ENCODE results near the gene HYI. TPM values are rescaled to one million over a fixed set of nuclear protein-coding genes. Genes with fewer than 3 reads are reported as not detected.
"Not testable (repeated sequence)": the region's sequence is repeated elsewhere in the genome, so short reads cannot be mapped to it uniquely, and the experiment has no call there.

The HYI gene
- total RNA-seq, 1 donor from 2014 or later = 16.5 TPM

- intact Hi-C loops (cut with micrococcal nuclease) = loop anchor here (5.0 kb wide), 1 partner anchor 1202 kb away; no protein-coding TSS in a partner anchor
- Mint-ChIP-seq H3K4me3 (no peak overlapping the region), H3K9me3 (no peaks in the 10 kb centered on the region), H3K4me1 (ENCODE audit: low read depth) (peaks cover 10% of the 10 kb centered on the region), H3K27me3 (ENCODE audit: insufficient read depth) (no peaks in the 10 kb centered on the region), H3K36me3 (ENCODE audit: low read depth) (peaks cover 42% of the 10 kb centered on the region), H3K27ac (no peak overlapping the region)
- DNase-seq (ENCODE audit: low spot score) = no peak
These were observed 28.7 kb downstream of the HYI start for GRCh38 chr1:43425045-43425444.

GRCh38 chr1:43423672-43424550, 29.8 kb downstream of the HYI start:
- intact Hi-C loops (cut with micrococcal nuclease) = no loop called here
- H3K27me3 Mint-ChIP-seq (ENCODE audit: insufficient read depth) = no peaks in the 10 kb centered on the region
- H3K9me3 Mint-ChIP-seq = no peaks in the 10 kb centered on the region
- no peak for DNase-seq (ENCODE audit: low spot score)
- H3K27ac Mint-ChIP-seq = no peak overlapping the region
- no peak overlapping the region for H3K4me3 Mint-ChIP-seq
- peaks cover 37% of the 10 kb centered on the region for H3K36me3 Mint-ChIP-seq (ENCODE audit: low read depth)
- peaks cover 10% of the 10 kb centered on the region for H3K4me1 Mint-ChIP-seq (ENCODE audit: low read depth)

- Mint-ChIP-seq H3K36me3 (ENCODE audit: low read depth) (peaks cover 37% of the 10 kb centered on the region), H3K9me3 (no peaks in the 10 kb centered on the region), H3K4me3 (no peak overlapping the region), H3K27me3 (ENCODE audit: insufficient read depth) (no peaks in the 10 kb centered on the region), H3K4me1 (ENCODE audit: low read depth) (peaks cover 10% of the 10 kb centered on the region), H3K27ac (no peak overlapping the region)
- no peak for DNase-seq (ENCODE audit: low spot score)
- intact Hi-C loops (cut with micrococcal nuclease) = no loop called here
These were observed 30.6 kb downstream of the HYI start for GRCh38 chr1:43422995-43423671.

GRCh38 chr1:43421976-43422750, 31.6 kb downstream of the HYI start:
- Mint-ChIP-seq H3K27ac (no peak overlapping the region), H3K4me1 (ENCODE audit: low read depth) (peaks cover 10% of the 10 kb centered on the region), H3K9me3 (no peaks in the 10 kb centered on the region), H3K36me3 (ENCODE audit: low read depth) (peaks cover 34% of the 10 kb centered on the region), H3K4me3 (no peak overlapping the region), H3K27me3 (ENCODE audit: insufficient read depth) (no peaks in the 10 kb centered on the region)
- intact Hi-C loops (cut with micrococcal nuclease) = no loop called here
- no peak for DNase-seq (ENCODE audit: low spot score)

GRCh38 chr1:43421396-43421795, 32.3 kb downstream of the HYI start:
- intact Hi-C loops (cut with micrococcal nuclease) = no loop called here
- Mint-ChIP-seq H3K36me3 (ENCODE audit: low read depth) (peaks cover 28% of the 10 kb centered on the region), H3K27ac (no peak overlapping the region), H3K4me3 (no peak overlapping the region), H3K4me1 (ENCODE audit: low read depth) (peaks cover 10% of the 10 kb centered on the region), H3K9me3 (no peaks in the 10 kb centered on the region), H3K27me3 (ENCODE audit: insufficient read depth) (no peaks in the 10 kb centered on the region)
- DNase-seq (ENCODE audit: low spot score) = no peak

- Mint-ChIP-seq H3K4me1 (ENCODE audit: low read depth) (peaks cover 10% of the 10 kb centered on the region), H3K27me3 (ENCODE audit: insufficient read depth) (no peaks in the 10 kb centered on the region), H3K4me3 (no peak overlapping the region), H3K27ac (no peak overlapping the region), H3K36me3 (ENCODE audit: low read depth) (peaks cover 28% of the 10 kb centered on the region), H3K9me3 (no peaks in the 10 kb centered on the region)
- intact Hi-C loops (cut with micrococcal nuclease) = no loop called here
- no peak for DNase-seq (ENCODE audit: low spot score)
These were observed 32.9 kb downstream of the HYI start for GRCh38 chr1:43420874-43421273.

GRCh38 chr1:43419627-43420425, 33.9 kb downstream of the HYI start:
- no peak for DNase-seq (ENCODE audit: low spot score)
- intact Hi-C loops (cut with micrococcal nuclease) = no loop called here
- Mint-ChIP-seq H3K27ac (peak overlapping the region; percentile 36), H3K4me1 (ENCODE audit: low read depth) (peaks cover 10% of the 10 kb centered on the region), H3K36me3 (ENCODE audit: low read depth) (peaks cover 31% of the 10 kb centered on the region), H3K4me3 (no peak overlapping the region), H3K27me3 (ENCODE audit: insufficient read depth) (no peaks in the 10 kb centered on the region), H3K9me3 (no peaks in the 10 kb centered on the region)

- DNase-seq (ENCODE audit: low spot score) = no peak
- peaks cover 34% of the 10 kb centered on the region for H3K36me3 Mint-ChIP-seq (ENCODE audit: low read depth)
- no peaks in the 10 kb centered on the region for H3K9me3 Mint-ChIP-seq
- no peak overlapping the region for H3K4me3 Mint-ChIP-seq
- intact Hi-C loops (cut with micrococcal nuclease) = no loop called here
- H3K4me1 Mint-ChIP-seq (ENCODE audit: low read depth) = peaks cover 10% of the 10 kb centered on the region
- H3K27me3 Mint-ChIP-seq (ENCODE audit: insufficient read depth) = no peaks in the 10 kb centered on the region
- H3K27ac Mint-ChIP-seq = no peak overlapping the region
These were observed 34.9 kb downstream of the HYI start for GRCh38 chr1:43418858-43419257.

GRCh38 chr1:43415901-43416300, 37.8 kb downstream of the HYI start:
- Mint-ChIP-seq H3K4me3 (no peak overlapping the region), H3K4me1 (ENCODE audit: low read depth) (no peaks in the 10 kb centered on the region), H3K9me3 (no peaks in the 10 kb centered on the region), H3K27me3 (ENCODE audit: insufficient read depth) (no peaks in the 10 kb centered on the region), H3K36me3 (ENCODE audit: low read depth) (peaks cover 14% of the 10 kb centered on the region), H3K27ac (no peak overlapping the region)
- no peak for DNase-seq (ENCODE audit: low spot score)
- intact Hi-C loops (cut with micrococcal nuclease) = no loop called here

GRCh38 chr1:43414634-43415223, 39.0 kb downstream of the HYI start:
- Mint-ChIP-seq H3K4me3 (no peak overlapping the region), H3K27ac (peak overlapping the region; percentile 10), H3K9me3 (no peaks in the 10 kb centered on the region), H3K27me3 (ENCODE audit: insufficient read depth) (no peaks in the 10 kb centered on the region), H3K36me3 (ENCODE audit: low read depth) (peaks cover 11% of the 10 kb centered on the region), H3K4me1 (ENCODE audit: low read depth) (no peaks in the 10 kb centered on the region)
- peak; percentile 22 for DNase-seq (ENCODE audit: low spot score)
- intact Hi-C loops (cut with micrococcal nuclease) = loop anchor here (1.0 kb wide), 3 partner anchors 56 to 187 kb away; partner anchors contain the start of gene CDC20

GRCh38 chr1:43413426-43413825, 40.3 kb downstream of the HYI start:
- H3K4me1 Mint-ChIP-seq (ENCODE audit: low read depth); H3K27me3 Mint-ChIP-seq (ENCODE audit: insufficient read depth); H3K27ac Mint-ChIP-seq; H3K9me3 Mint-ChIP-seq; H3K4me3 Mint-ChIP-seq; DNase-seq (ENCODE audit: low spot score); intact Hi-C loops (cut with micrococcal nuclease): not testable (repeated sequence)
- peaks cover 18% of the 10 kb centered on the region for H3K36me3 Mint-ChIP-seq (ENCODE audit: low read depth)

- intact Hi-C loops (cut with micrococcal nuclease) = no loop called here
- no peaks in the 10 kb centered on the region for H3K4me1 Mint-ChIP-seq (ENCODE audit: low read depth)
- no peak overlapping the region for H3K27ac Mint-ChIP-seq
- H3K36me3 Mint-ChIP-seq (ENCODE audit: low read depth) = peaks cover 26% of the 10 kb centered on the region
- no peak for DNase-seq (ENCODE audit: low spot score)
- no peaks in the 10 kb centered on the region for H3K9me3 Mint-ChIP-seq
- no peaks in the 10 kb centered on the region for H3K27me3 Mint-ChIP-seq (ENCODE audit: insufficient read depth)
- H3K4me3 Mint-ChIP-seq = no peak overlapping the region
These were observed 43.2 kb downstream of the HYI start for GRCh38 chr1:43410571-43410970.
